AG09319 (cell line): Measurements from ENCODE around the gene TSC1.
A peak's percentile ranks its signal among the peaks of the same experiment; 100 is the strongest.

Experiments
- DNase-seq: peaks from one replicate; pipeline ENCODE4 v3.0.0-alpha.2; 2010; ENCODE audit warnings: low read depth; ENCODE audit errors: extremely low read depth
- CTCF ChIP-seq: IDR thresholded peaks from 2 replicates; pipeline ENCODE4 v1.5.1; 2011; ENCODE audit warnings: low read depth, mild to moderate bottlenecking, inconsistent platforms, low read length, moderate library complexity

Gene TSC1

GRCh38 chr9:132861666-132862065 is 82.8 kb downstream of the TSC1 start:
- no peak for DNase-seq
- no peak for TF ChIP-seq CTCF

- DNase-seq: no peak
- TF ChIP-seq CTCF: no peak
These were observed 85.7 kb downstream of the TSC1 start for GRCh38 chr9:132858751-132859150.

DNA sequence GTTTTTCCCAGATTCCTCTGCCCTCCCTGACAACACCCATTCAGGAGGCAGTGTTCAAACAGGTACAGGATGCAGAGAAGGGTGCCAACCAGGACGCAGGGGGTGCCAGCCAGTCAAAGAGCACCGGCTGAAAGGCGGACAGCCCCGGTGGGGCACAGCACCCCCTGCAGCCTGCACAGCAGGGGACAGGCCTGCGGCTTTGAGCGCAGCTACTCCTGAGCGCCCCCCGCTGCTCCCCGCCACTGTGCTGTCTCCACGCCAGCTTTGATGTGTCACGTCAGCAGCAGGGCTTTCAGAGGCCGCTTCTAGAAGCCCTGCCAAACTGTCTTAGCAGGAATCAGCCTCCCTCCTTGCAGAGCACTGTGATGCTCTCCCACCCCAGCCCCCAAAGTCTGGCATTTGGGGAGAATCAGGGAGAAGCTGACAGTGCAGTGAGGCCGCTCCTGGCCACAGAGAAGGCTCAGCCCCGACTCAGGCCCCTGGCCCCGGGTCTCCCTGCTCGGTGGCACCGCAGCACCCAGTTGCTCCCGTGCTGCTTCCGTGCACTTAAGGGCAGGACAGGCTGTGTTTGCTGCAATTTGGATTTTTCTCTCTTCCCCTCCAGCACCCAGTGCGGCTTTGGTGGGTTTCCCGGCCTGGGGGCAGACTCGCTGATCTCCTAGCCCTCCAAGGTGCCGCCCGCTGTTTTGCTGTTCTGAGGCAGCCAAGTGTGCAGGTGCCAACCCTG is 86.6 kb downstream of the TSC1 start:
- no peak; the same call in 1 of the 2 replicates for TF ChIP-seq CTCF
- DNase-seq: no peak

GRCh38 chr9:132857031-132857430 is 87.4 kb downstream of the TSC1 start:
- TF ChIP-seq CTCF: no peak
- peak; percentile 40 for DNase-seq

GRCh38 chr9:132855904-132856303 is 88.5 kb downstream of the TSC1 start:
- no peak for TF ChIP-seq CTCF
- DNase-seq: no peak

- DNase-seq: no peak
These were observed 89.6 kb downstream of the TSC1 start for GRCh38 chr9:132854832-132855231.

GRCh38 chr9:132853482-132853881 is 90.9 kb downstream of the TSC1 start:
- no peak for DNase-seq
- no peak for TF ChIP-seq CTCF

More at GRCh38 chr9:132854832-132855231, 89.6 kb downstream of the TSC1 start:
- no peak for TF ChIP-seq CTCF
